ENCODE results near the gene IGFBP2. TPM values are rescaled to one million over a fixed set of nuclear protein-coding genes. Genes with fewer than 3 reads are reported as not detected.

The IGFBP2 gene
- total and polyA plus RNA-seq, 2 experiments from 2014 or later, result 163 to 338 TPM

- no peaks in the 10 kb centered on the region for H3K9me2 ChIP-seq (replicated peaks; ENCODE audit: insufficient read depth)
- peaks cover 24% of the 10 kb centered on the region for H3K79me2 ChIP-seq
- H3K9me3 ChIP-seq (ENCODE audit: low read depth), result no peaks in the 10 kb centered on the region
- no peak overlapping the region for H3K4me3 ChIP-seq
- H3K36me3 ChIP-seq (replicated peaks; ENCODE audit: insufficient read depth, low read depth), result no peaks in the 10 kb centered on the region
- TF ChIP-seq CTCF (IDR thresholded peaks at IDR 0.05; ENCODE audit: poor library complexity) (no peak), EZH2phosphoT487 (IDR thresholded peaks at IDR 0.05; ENCODE audit: low read depth, severe bottlenecking, unreplicated experiment) (no peak), EZH2 (IDR thresholded peaks at IDR 0.05; ENCODE audit: borderline replicate concordance) (no peak)
- H3K27ac ChIP-seq, result peak overlapping the region; percentile 43
- H3K27me3 ChIP-seq, result no peaks in the 10 kb centered on the region
- DNase-seq (ENCODE audit: low spot score), result no peak
- WGBS (ENCODE audit: low lambda C conversion rate, missing lambda C conversion rate), result 83% methylated on average over 3 of the region's 3 CpGs
- H2AFZ ChIP-seq, result no peak overlapping the region
- H3K4me2 ChIP-seq, result no peak overlapping the region
- peaks cover 24% of the 10 kb centered on the region for H3K4me1 ChIP-seq (ENCODE audit: insufficient read depth)
- H4K20me1 ChIP-seq (ENCODE audit: insufficient read depth, poor library complexity, severe bottlenecking), result no peaks in the 10 kb centered on the region
Observed at GRCh38 chr2:216646116-216646515, 12.9 kb downstream of the IGFBP2 start.

GRCh38 chr2:216648105-216648504 is 14.9 kb downstream of the IGFBP2 start:
- no peaks in the 10 kb centered on the region for H3K27me3 ChIP-seq
- H3K27ac ChIP-seq, result no peak overlapping the region
- no peaks in the 10 kb centered on the region for H3K36me3 ChIP-seq (replicated peaks; ENCODE audit: insufficient read depth, low read depth)
- H2AFZ ChIP-seq, result no peak overlapping the region
- H3K4me2 ChIP-seq, result no peak overlapping the region
- TF ChIP-seq EZH2 (IDR thresholded peaks at IDR 0.05; ENCODE audit: borderline replicate concordance) (no peak), EZH2phosphoT487 (IDR thresholded peaks at IDR 0.05; ENCODE audit: low read depth, severe bottlenecking, unreplicated experiment) (no peak), CTCF (IDR thresholded peaks at IDR 0.05; ENCODE audit: poor library complexity) (no peak)
- no peaks in the 10 kb centered on the region for H4K20me1 ChIP-seq (ENCODE audit: insufficient read depth, poor library complexity, severe bottlenecking)
- 98% methylated on average over 3 of the region's 3 CpGs for WGBS (ENCODE audit: low lambda C conversion rate, missing lambda C conversion rate)
- H3K9me3 ChIP-seq (ENCODE audit: low read depth), result no peaks in the 10 kb centered on the region
- no peak overlapping the region for H3K4me3 ChIP-seq
- H3K4me1 ChIP-seq (ENCODE audit: insufficient read depth), result peaks cover 27% of the 10 kb centered on the region
- no peak for DNase-seq (ENCODE audit: low spot score)
- H3K79me2 ChIP-seq, result peaks cover 30% of the 10 kb centered on the region
- no peaks in the 10 kb centered on the region for H3K9me2 ChIP-seq (replicated peaks; ENCODE audit: insufficient read depth)

- no peaks in the 10 kb centered on the region for H3K36me3 ChIP-seq (replicated peaks; ENCODE audit: insufficient read depth, low read depth)
- no peak overlapping the region for H3K4me3 ChIP-seq
- no peaks in the 10 kb centered on the region for H3K9me3 ChIP-seq (ENCODE audit: low read depth)
- H3K9me2 ChIP-seq (replicated peaks; ENCODE audit: insufficient read depth), result no peaks in the 10 kb centered on the region
- no peak for DNase-seq (ENCODE audit: low spot score)
- peaks cover 21% of the 10 kb centered on the region for H3K4me1 ChIP-seq (ENCODE audit: insufficient read depth)
- H2AFZ ChIP-seq, result no peak overlapping the region
- peaks cover 31% of the 10 kb centered on the region for H3K79me2 ChIP-seq
- no peaks in the 10 kb centered on the region for H3K27me3 ChIP-seq
- TF ChIP-seq EZH2phosphoT487 (IDR thresholded peaks at IDR 0.05; ENCODE audit: low read depth, severe bottlenecking, unreplicated experiment) (no peak), CTCF (IDR thresholded peaks at IDR 0.05; ENCODE audit: poor library complexity) (no peak), EZH2 (IDR thresholded peaks at IDR 0.05; ENCODE audit: borderline replicate concordance) (no peak)
- H3K27ac ChIP-seq, result no peak overlapping the region
- no peak overlapping the region for H3K4me2 ChIP-seq
- no peaks in the 10 kb centered on the region for H4K20me1 ChIP-seq (ENCODE audit: insufficient read depth, poor library complexity, severe bottlenecking)
- 66% methylated on average over 5 of the region's 5 CpGs for WGBS (ENCODE audit: low lambda C conversion rate, missing lambda C conversion rate)
Observed at GRCh38 chr2:216649574-216649973, 16.4 kb downstream of the IGFBP2 start.
